Upper lobe of left lung (tissue), 6 donors: ENCODE results near the gene CLCNKA. TPM values are rescaled to one million over a fixed set of nuclear protein-coding genes. Genes with fewer than 3 reads are reported as not detected.

Experiments
- ATAC-seq, 2 donors: fragments of 200-7000 bp; cut with Tn5 transposase; one replicate each; pipeline ENCODE4 v1.9.1; 2022; ENCODE audit warnings: mild to moderate bottlenecking in 2 of 2, moderate library complexity in 2 of 2; ENCODE audit not compliant: low FRiP score in 2 of 2
- DNase-seq, 2 donors: peaks; one replicate each; pipeline ENCODE4 v3.0.0-alpha.2; 2019 to 2020
- H3K27ac ChIP-seq, 4 donors: fragments of 200-600 bp; sonication (generic); one replicate each; pipeline ENCODE4 v1.5.1; 2016 to 2019
- H3K27me3 ChIP-seq, 4 donors: fragments of 200-600 bp; sonication (generic); one replicate each; pipeline ENCODE4 v1.5.1; 2017 to 2019
- H3K36me3 ChIP-seq, 4 donors: fragments of 200-600 bp; sonication (generic); one replicate each; pipeline ENCODE4 v1.5.1; 2016 to 2019
- H3K4me1 ChIP-seq, 4 donors: fragments of 200-600 bp; sonication (generic); one replicate each; pipeline ENCODE4 v1.5.1; 2018 to 2019
- H3K4me3 ChIP-seq, 4 donors: fragments of 200-600 bp; sonication (generic); one replicate each; pipeline ENCODE4 v1.5.1; 2017 to 2019; ENCODE audit warnings: mild to moderate bottlenecking in 2 of 4, moderate library complexity in 1 of 4
- H3K9me3 ChIP-seq, 4 donors: fragments of 200-600 bp; sonication (generic); one replicate each; pipeline ENCODE4 v1.5.1; 2018 to 2019
- EP300 ChIP-seq, 4 donors: sonication (generic); formaldehyde crosslinking; IDR thresholded peaks; one replicate each; pipeline ENCODE4 v1.5.1; 2017; ENCODE audit warnings: antibody characterized with exemption in 4 of 4, control low read depth in 2 of 4
- POLR2A ChIP-seq, 4 donors: fragments of 450-650 bp; IDR thresholded peaks; one replicate each; pipeline ENCODE4 v1.5.1; 2016 to 2017; ENCODE audit warnings: antibody characterized with exemption in 4 of 4, mild to moderate bottlenecking in 2 of 4
- POLR2AphosphoS5 ChIP-seq, 2 donors: sonication (generic); formaldehyde crosslinking; IDR thresholded peaks; one replicate each; pipeline ENCODE4 v1.5.1; 2017; ENCODE audit warnings: antibody characterized with exemption in 2 of 2
- WGBS, 2 donors: methylation state at CpG; one replicate each; pipeline ENCODE4 v1.1.5; 2017 to 2018; 5-methylcytosine and 5-hydroxymethylcytosine counted together
- total RNA-seq, 6 donors: library from RNA; depleted of rRNA in 4 of 6; stranded (reverse); fragments of >200 nt in 4 of 6; gene quantifications; one replicate each; pipeline versions ENCODE4 v1.1.0 to v1.2.1, GENCODE V29; 2016 to 2021
- TF ChIP-seq, protein P1 (sequence below), 6 experiments: fragments of 450-650 bp in 4 of 6; fragments of 200-600 bp in 2 of 6; sonication (generic) in 2 of 6; IDR thresholded peaks; one replicate each; pipeline ENCODE4 v1.5.1; 2016 to 2019; ENCODE audit warnings: antibody characterized with exemption in 6 of 6
- donor health status: DM: no; HTN: no; CAD: no; lungs with moderate emphysema.
- donor health status: DM: no; HTN: yes; CAD: no; lungs with severe emphysema.

CLCNKA gene
- total RNA-seq, 6 donors from 2014 or later, result 0.20 to 0.89 (median 0.49) TPM; not detected in 3

GRCh38 chr1:16013220-16013907, 8.5 kb upstream of the CLCNKA start:
- peak in 1 of 2 donors; percentile 42 for DNase-seq
- Histone ChIP-seq H3K4me3 (peak overlapping the region in 3 of 4 donors; percentile 30 to 51 (median 50)), H3K27ac (peak overlapping the region; percentile 25 to 78 (median 72)), H3K36me3 (no peaks in the 10 kb centered on the region), H3K27me3 (no peaks in the 10 kb centered on the region), H3K9me3 (no peaks in the 10 kb centered on the region), H3K4me1 (peaks cover 15 to 25% (median 18%) of the 10 kb centered on the region in 4 donors)
- 24 to 31% methylated on average over 10 to 24 of the region's 28 CpGs for WGBS, 2 donors
- ATAC-seq, result peak; percentile 35 to 57
- peak in 1 of 4 donors; percentile 44 for TF ChIP-seq EP300 (IDR thresholded peaks at IDR 0.05)
- TF ChIP-seq, protein P1, sequence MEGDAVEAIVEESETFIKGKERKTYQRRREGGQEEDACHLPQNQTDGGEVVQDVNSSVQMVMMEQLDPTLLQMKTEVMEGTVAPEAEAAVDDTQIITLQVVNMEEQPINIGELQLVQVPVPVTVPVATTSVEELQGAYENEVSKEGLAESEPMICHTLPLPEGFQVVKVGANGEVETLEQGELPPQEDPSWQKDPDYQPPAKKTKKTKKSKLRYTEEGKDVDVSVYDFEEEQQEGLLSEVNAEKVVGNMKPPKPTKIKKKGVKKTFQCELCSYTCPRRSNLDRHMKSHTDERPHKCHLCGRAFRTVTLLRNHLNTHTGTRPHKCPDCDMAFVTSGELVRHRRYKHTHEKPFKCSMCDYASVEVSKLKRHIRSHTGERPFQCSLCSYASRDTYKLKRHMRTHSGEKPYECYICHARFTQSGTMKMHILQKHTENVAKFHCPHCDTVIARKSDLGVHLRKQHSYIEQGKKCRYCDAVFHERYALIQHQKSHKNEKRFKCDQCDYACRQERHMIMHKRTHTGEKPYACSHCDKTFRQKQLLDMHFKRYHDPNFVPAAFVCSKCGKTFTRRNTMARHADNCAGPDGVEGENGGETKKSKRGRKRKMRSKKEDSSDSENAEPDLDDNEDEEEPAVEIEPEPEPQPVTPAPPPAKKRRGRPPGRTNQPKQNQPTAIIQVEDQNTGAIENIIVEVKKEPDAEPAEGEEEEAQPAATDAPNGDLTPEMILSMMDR (IDR thresholded peaks at IDR 0.05), result no peak

DNA sequence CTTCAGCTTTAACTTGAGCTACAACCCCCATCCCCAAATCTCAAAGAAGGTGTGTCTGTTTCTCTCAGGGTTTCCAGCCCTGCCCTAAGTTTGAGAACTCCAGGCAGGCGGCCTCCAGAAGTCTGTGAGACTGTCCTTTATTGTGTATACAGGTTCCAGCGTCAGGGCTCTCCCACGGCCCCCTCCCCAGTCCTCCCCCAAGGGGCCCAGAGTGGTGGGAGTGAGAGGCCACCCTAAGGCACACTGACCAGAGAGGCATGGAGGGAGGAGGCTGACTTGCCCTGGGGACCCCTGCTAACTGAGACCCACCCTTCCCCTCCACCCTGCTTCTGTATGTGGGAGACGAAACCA, 8.0 kb upstream of the CLCNKA start:
- H3K27ac ChIP-seq, result peak overlapping the region in 3 of 4 donors; percentile 67 to 78 (median 77)
- ATAC-seq, result no peak

DNA sequence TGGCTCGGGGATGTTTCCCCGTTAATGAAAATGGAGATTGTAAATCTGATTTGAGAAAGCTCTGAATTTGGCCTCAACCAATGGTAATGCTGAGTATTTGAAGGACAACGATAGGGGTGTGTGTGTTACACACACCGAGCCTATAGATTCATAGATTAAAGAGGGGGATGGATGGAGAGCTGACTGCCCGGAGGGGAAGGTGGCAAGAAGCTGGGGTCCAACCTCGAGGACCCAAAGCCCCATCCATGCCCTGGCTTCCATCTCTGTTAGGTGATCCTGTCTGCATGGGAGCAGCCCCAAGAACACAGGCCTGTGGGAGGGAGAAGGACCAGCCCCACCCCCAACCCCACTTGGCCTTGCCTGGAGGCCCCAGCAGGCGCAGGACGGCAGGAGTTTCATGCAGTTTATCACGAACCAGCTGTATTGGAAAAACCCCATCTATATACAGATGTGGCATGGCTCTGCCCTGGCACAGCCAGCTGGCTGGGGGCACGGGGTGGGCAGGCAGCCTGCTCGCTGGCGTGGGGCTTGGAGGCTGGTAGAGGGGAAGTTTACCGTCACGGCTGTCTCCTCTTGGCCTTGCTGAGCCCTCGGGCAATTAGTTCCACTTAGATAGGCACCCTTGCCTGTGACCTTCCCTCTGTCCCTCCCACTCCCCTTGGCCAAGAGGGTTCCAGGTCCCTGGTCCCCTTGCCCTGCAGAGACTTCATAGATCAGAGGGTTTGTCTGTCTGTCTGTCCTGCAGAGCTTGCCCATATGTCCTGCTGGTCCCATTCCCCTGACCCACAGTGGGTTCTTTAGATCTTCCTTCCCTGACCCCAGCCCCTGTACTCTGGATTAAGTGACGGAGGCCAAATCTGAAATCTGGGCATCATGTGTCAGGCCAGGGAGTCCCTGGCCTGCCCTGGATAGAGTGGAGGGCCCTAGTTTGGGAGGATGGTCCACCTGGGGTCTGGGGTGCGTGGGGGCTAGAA, 7.0 kb upstream of the CLCNKA start:
- Histone ChIP-seq H3K9me3 (no peaks in the 10 kb centered on the region), H3K4me3 (no peak overlapping the region), H3K27me3 (no peaks in the 10 kb centered on the region), H3K27ac (peak overlapping the region in 3 of 4 donors; percentile 67 to 78 (median 77)), H3K4me1 (peaks cover 17 to 30% (median 22%) of the 10 kb centered on the region in 4 donors), H3K36me3 (no peaks in the 10 kb centered on the region)
- 74 to 80% methylated on average over 9 to 17 of the region's 17 CpGs for WGBS, 2 donors
- DNase-seq (no peak), ATAC-seq (no peak)
- TF ChIP-seq POLR2AphosphoS5 (IDR thresholded peaks at IDR 0.05) (no peak), POLR2A (IDR thresholded peaks at IDR 0.05) (no peak), EP300 (IDR thresholded peaks at IDR 0.05) (no peak)
- TF ChIP-seq, protein P1 (IDR thresholded peaks at IDR 0.05), result no peak

More for the DNA sequence above, 8.0 kb upstream of the CLCNKA start:
- Histone ChIP-seq H3K27me3 (no peaks in the 10 kb centered on the region), H3K4me3 (no peak overlapping the region), H3K4me1 (peaks cover 17 to 30% (median 19%) of the 10 kb centered on the region in 4 donors), H3K36me3 (no peaks in the 10 kb centered on the region), H3K9me3 (no peaks in the 10 kb centered on the region)
- TF ChIP-seq POLR2AphosphoS5 (IDR thresholded peaks at IDR 0.05) (no peak), EP300 (IDR thresholded peaks at IDR 0.05) (no peak), POLR2A (IDR thresholded peaks at IDR 0.05) (no peak)
- TF ChIP-seq, protein P1 (IDR thresholded peaks at IDR 0.05), result no peak
- no peak for DNase-seq
- 47 to 52% methylated on average over 3 to 4 of the region's 4 CpGs for WGBS, 2 donors

- TF ChIP-seq POLR2AphosphoS5 (IDR thresholded peaks at IDR 0.05), result no peak
- Histone ChIP-seq H3K4me1 (peaks cover 17 to 30% (median 22%) of the 10 kb centered on the region in 4 donors), H3K27ac (peak overlapping the region in 2 of 4 donors; percentile 27 to 77), H3K36me3 (no peaks in the 10 kb centered on the region), H3K27me3 (no peaks in the 10 kb centered on the region), H3K9me3 (no peaks in the 10 kb centered on the region), H3K4me3 (no peak overlapping the region)
- DNase-seq (no peak), ATAC-seq (no peak)
- WGBS, 2 donors, result 91 to 93% methylated on average over 21 to 25 of the region's 25 CpGs
Measured at GRCh38 chr1:16015491-16015890, 6.3 kb upstream of the CLCNKA start.
